Fibroblast of the aortic adventitia (primary cell): Measurements from ENCODE around the gene FMNL2. TPM values are rescaled to one million over a fixed set of nuclear protein-coding genes. Genes with fewer than 3 reads are reported as not detected.

Source experiments
- DNase-seq: peaks from one replicate; pipeline ENCODE4 v3.0.0-alpha.2; 2010; ENCODE audit warnings: low read depth
- H3K4me3 ChIP-seq: 2 replicates; pipeline ENCODE4 v1.5.1; 2011; ENCODE audit warnings: low read depth, mild to moderate bottlenecking, control low read depth, low read length, moderate library complexity
- CTCF ChIP-seq: IDR thresholded peaks from 2 replicates; pipeline ENCODE4 v1.5.1; 2011; ENCODE audit warnings: mild to moderate bottlenecking, low read length, control low read depth, inconsistent platforms; ENCODE audit not compliant: insufficient read depth
- total RNA-seq: library from RNA; depleted of rRNA; stranded (reverse); fragments of >200 nt; gene quantifications from 2 replicates; pipeline ENCODE4 v1.2.3, GENCODE V29; 2012; ENCODE audit warnings: low replicate concordance

Gene FMNL2
- total RNA-seq, 1 donor = 23.6 TPM

- TF ChIP-seq CTCF = no peak
- no peak overlapping the region for H3K4me3 ChIP-seq
- peak; percentile 96 for DNase-seq
Measured at GRCh38 chr2:152542995-152543481, 208.1 kb downstream of the FMNL2 start.

GRCh38 chr2:152543717-152544116 lies 208.7 kb downstream of the FMNL2 start:
- no peak for TF ChIP-seq CTCF
- no peak for DNase-seq
- no peak overlapping the region for H3K4me3 ChIP-seq

GRCh38 chr2:152544638-152545037 lies 209.7 kb downstream of the FMNL2 start:
- H3K4me3 ChIP-seq = no peak overlapping the region
- no peak for TF ChIP-seq CTCF
- DNase-seq = no peak

- no peak for DNase-seq
- H3K4me3 ChIP-seq = no peak overlapping the region
- TF ChIP-seq CTCF = no peak
Measured at GRCh38 chr2:152546230-152546837, 211.4 kb downstream of the FMNL2 start.

- no peak for TF ChIP-seq CTCF
- DNase-seq = peak; percentile 42
- H3K4me3 ChIP-seq = no peak overlapping the region
Measured at GRCh38 chr2:152548111-152548875, 213.3 kb downstream of the FMNL2 start.

- TF ChIP-seq CTCF = no peak
- no peak overlapping the region for H3K4me3 ChIP-seq
- DNase-seq = peak; percentile 35
Measured at GRCh38 chr2:152548996-152549395, 214.0 kb downstream of the FMNL2 start.
